Endothelial cell (in vitro differentiated cells): ENCODE data around the gene VPS13D. TPM values are rescaled to one million over a fixed set of nuclear protein-coding genes. Genes with fewer than 3 reads are reported as not detected.

Experiments
- DNase-seq: peaks from one replicate; pipeline ENCODE4 v3.0.0; 2021; ENCODE audit warnings: low spot score
- H3K27ac Mint-ChIP-seq: one replicate; pipeline ENCODE4 v1.8.0; 2021; ENCODE audit warnings: mixed read lengths, inconsistent platforms; ENCODE audit not compliant: unreplicated experiment
- H3K27me3 Mint-ChIP-seq: one replicate; pipeline ENCODE4 v1.8.0; 2021; ENCODE audit warnings: mild to moderate bottlenecking, moderate library complexity, mixed read lengths, inconsistent platforms; ENCODE audit not compliant: unreplicated experiment
- H3K36me3 Mint-ChIP-seq: one replicate; pipeline ENCODE4 v1.8.0; 2021; ENCODE audit warnings: mild to moderate bottlenecking, low read depth, mixed read lengths, inconsistent platforms; ENCODE audit not compliant: unreplicated experiment
- H3K4me1 Mint-ChIP-seq: one replicate; pipeline ENCODE4 v1.8.0; 2021; ENCODE audit warnings: mild to moderate bottlenecking, mixed read lengths, inconsistent platforms; ENCODE audit not compliant: unreplicated experiment
- H3K4me3 Mint-ChIP-seq: one replicate; pipeline ENCODE4 v1.8.0; 2021; ENCODE audit warnings: mild to moderate bottlenecking, mixed read lengths, inconsistent platforms; ENCODE audit not compliant: unreplicated experiment
- H3K9me3 Mint-ChIP-seq: one replicate; pipeline ENCODE4 v1.8.0; 2021; ENCODE audit warnings: mixed read lengths, inconsistent platforms; ENCODE audit not compliant: unreplicated experiment
- CTCF ChIP-seq: fragments of 200-600 bp; sonication (generic); IDR thresholded peaks from one replicate; pipeline ENCODE4 v1.5.0; 2021; ENCODE audit warnings: antibody characterized with exemption; ENCODE audit not compliant: unreplicated experiment
- total RNA-seq: library from RNA; stranded (reverse); fragmentation: NEBNext Ultra II Directional; extraction: Animal tissue kit (Norgen Biotek cat#: 25700); gene quantifications from one replicate; pipeline ENCODE4 v1.2.1, GENCODE V29; 2021; ENCODE audit not compliant: unreplicated experiment

Gene VPS13D
- total RNA-seq, 1 donor from 2014 or later, result 37.8 TPM

- Mint-ChIP-seq H3K4me3 (no peak overlapping the region), H3K36me3 (peaks cover 22% of the 10 kb centered on the region), H3K4me1 (peaks cover 3% of the 10 kb centered on the region), H3K27ac (no peak overlapping the region), H3K9me3 (no peaks in the 10 kb centered on the region), H3K27me3 (no peaks in the 10 kb centered on the region)
- TF ChIP-seq CTCF, result no peak
- no peak for DNase-seq
These were observed 180.5 kb downstream of the VPS13D start for GRCh38 chr1:12410351-12410750.

- no peak for DNase-seq
- H3K4me1 Mint-ChIP-seq, result peaks cover 3% of the 10 kb centered on the region
- TF ChIP-seq CTCF, result no peak
- H3K9me3 Mint-ChIP-seq, result no peaks in the 10 kb centered on the region
- H3K27me3 Mint-ChIP-seq, result no peaks in the 10 kb centered on the region
- peaks cover 24% of the 10 kb centered on the region for H3K36me3 Mint-ChIP-seq
- H3K27ac Mint-ChIP-seq, result no peak overlapping the region
- H3K4me3 Mint-ChIP-seq, result no peak overlapping the region
These were observed 181.3 kb downstream of the VPS13D start for GRCh38 chr1:12411098-12411497.

- Mint-ChIP-seq H3K36me3 (peaks cover 29% of the 10 kb centered on the region), H3K27me3 (no peaks in the 10 kb centered on the region), H3K9me3 (no peaks in the 10 kb centered on the region), H3K4me1 (peaks cover 3% of the 10 kb centered on the region), H3K4me3 (no peak overlapping the region), H3K27ac (no peak overlapping the region)
- DNase-seq, result no peak
- no peak for TF ChIP-seq CTCF
These were observed 181.9 kb downstream of the VPS13D start for GRCh38 chr1:12411747-12412146.

- Mint-ChIP-seq H3K4me3 (no peak overlapping the region), H3K27ac (no peak overlapping the region), H3K9me3 (no peaks in the 10 kb centered on the region), H3K36me3 (peaks cover 36% of the 10 kb centered on the region), H3K27me3 (peaks cover 5% of the 10 kb centered on the region), H3K4me1 (no peaks in the 10 kb centered on the region)
- DNase-seq, result no peak
- TF ChIP-seq CTCF, result no peak
These were observed 182.6 kb downstream of the VPS13D start for GRCh38 chr1:12412439-12412838.

- H3K9me3 Mint-ChIP-seq, result no peaks in the 10 kb centered on the region
- TF ChIP-seq CTCF, result no peak
- H3K4me1 Mint-ChIP-seq, result no peaks in the 10 kb centered on the region
- H3K4me3 Mint-ChIP-seq, result no peak overlapping the region
- no peak for DNase-seq
- H3K27ac Mint-ChIP-seq, result no peak overlapping the region
- H3K36me3 Mint-ChIP-seq, result peaks cover 33% of the 10 kb centered on the region
- peaks cover 5% of the 10 kb centered on the region for H3K27me3 Mint-ChIP-seq
These were observed 184.0 kb downstream of the VPS13D start for GRCh38 chr1:12413664-12414410.
